IPS-18a (cell line): ENCODE results near the gene TOP3B.
"Not testable (repeated sequence)": the region's sequence is repeated elsewhere in the genome, so short reads cannot be mapped to it uniquely, and the experiment has no call there.

ENCODE experiments used
- H3K27ac ChIP-seq: one replicate; pipeline ENCODE4 v1.5.1; 2013; ENCODE audit warnings: low read length
- H3K27me3 ChIP-seq: one replicate; pipeline ENCODE4 v1.6.1; 2013; ENCODE audit warnings: mild to moderate bottlenecking, low read length; ENCODE audit not compliant: control insufficient read depth, insufficient read depth
- H3K36me3 ChIP-seq: one replicate; pipeline ENCODE4 v1.6.1; 2013; ENCODE audit warnings: low read depth, low read length; ENCODE audit not compliant: control insufficient read depth
- H3K4me1 ChIP-seq: one replicate; pipeline ENCODE4 v1.6.1; 2013; ENCODE audit warnings: low read depth, low read length; ENCODE audit not compliant: control insufficient read depth
- H3K4me3 ChIP-seq: one replicate; pipeline ENCODE4 v1.5.1; 2013; ENCODE audit warnings: low read length
- H3K9ac ChIP-seq: one replicate; pipeline ENCODE4 v1.6.1; 2013; ENCODE audit warnings: mild to moderate bottlenecking, low read length, moderate library complexity
- H3K9me3 ChIP-seq: one replicate; pipeline ENCODE4 v1.6.1; 2013; ENCODE audit warnings: low read depth, low read length; ENCODE audit not compliant: control insufficient read depth

TOP3B gene

DNA sequence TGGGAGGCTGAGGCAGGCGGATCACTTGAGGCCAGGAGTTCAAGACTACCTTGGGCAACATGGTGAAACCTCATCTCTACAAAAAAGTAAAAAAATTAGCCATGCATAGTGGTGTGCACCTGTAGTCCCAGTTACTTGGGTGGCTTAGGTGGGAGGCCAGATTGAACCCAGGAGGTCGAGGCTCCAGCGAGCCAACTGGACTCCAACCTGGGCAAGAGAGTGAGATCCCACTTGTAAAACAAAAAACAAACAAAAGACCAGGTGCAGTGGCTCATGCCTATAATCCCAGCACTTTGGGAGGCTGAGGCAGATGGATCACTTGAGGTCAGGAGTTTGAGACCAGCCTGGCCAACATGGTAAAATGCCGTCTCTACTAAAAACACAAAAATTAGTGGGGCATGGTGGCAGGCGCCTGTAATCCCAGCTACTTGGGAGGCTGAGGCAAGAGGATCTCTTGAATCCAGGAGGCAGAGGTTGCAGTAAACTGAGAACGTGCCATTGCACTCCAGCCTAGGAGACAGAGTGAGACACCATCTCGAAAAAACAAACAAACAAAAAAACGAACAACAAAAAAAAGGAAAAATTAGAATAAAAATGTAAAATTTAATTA is 68.4 kb downstream of the TOP3B start:
- H3K4me3 ChIP-seq, H3K9ac ChIP-seq, H3K27ac ChIP-seq, H3K9me3 ChIP-seq, H3K36me3 ChIP-seq, H3K27me3 ChIP-seq: not testable (repeated sequence)
- peaks cover 10% of the 10 kb centered on the region for H3K4me1 ChIP-seq

DNA sequence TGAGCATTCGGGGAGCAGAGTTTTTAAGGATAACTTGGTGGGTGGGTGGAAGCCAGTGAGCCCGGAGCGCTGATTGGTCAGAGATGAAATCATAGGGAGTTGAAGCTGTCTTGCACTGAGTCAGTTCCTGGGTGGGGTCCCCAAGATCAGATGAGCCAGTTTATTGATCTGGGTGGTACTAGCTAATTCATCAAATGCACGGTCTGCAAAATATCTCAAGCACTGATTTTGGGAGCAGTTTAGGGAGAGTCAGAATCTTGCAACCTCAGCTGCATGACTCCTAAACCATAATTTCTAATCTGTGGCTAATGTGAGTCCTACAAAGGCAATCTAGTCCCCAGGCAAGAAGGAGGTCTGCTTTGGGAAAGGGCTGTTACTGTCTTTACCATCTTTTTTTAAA is 72.2 kb downstream of the TOP3B start:
- not testable (repeated sequence) for H3K27ac ChIP-seq, H3K9ac ChIP-seq, H3K36me3 ChIP-seq, H3K9me3 ChIP-seq, H3K27me3 ChIP-seq, H3K4me1 ChIP-seq, H3K4me3 ChIP-seq

GRCh38 chr22:21909871-21910270 is 72.7 kb downstream of the TOP3B start:
- no peak overlapping the region for H3K4me3 ChIP-seq
- no peaks in the 10 kb centered on the region for H3K4me1 ChIP-seq
- H3K27me3 ChIP-seq, result no peaks in the 10 kb centered on the region
- H3K9me3 ChIP-seq, result no peaks in the 10 kb centered on the region
- H3K36me3 ChIP-seq, result no peaks in the 10 kb centered on the region
- H3K27ac ChIP-seq, result no peak overlapping the region
- no peak overlapping the region for H3K9ac ChIP-seq

- no peaks in the 10 kb centered on the region for H3K9me3 ChIP-seq
- no peaks in the 10 kb centered on the region for H3K4me1 ChIP-seq
- H3K36me3 ChIP-seq, result no peaks in the 10 kb centered on the region
- H3K9ac ChIP-seq, result no peak overlapping the region
- H3K27me3 ChIP-seq, result no peaks in the 10 kb centered on the region
- H3K4me3 ChIP-seq, result no peak overlapping the region
- H3K27ac ChIP-seq, result no peak overlapping the region
Measured at GRCh38 chr22:21907638-21908522, 74.7 kb downstream of the TOP3B start.
